ENCODE measurements around the gene KLHL29.
"Not testable (repeated sequence)": the region's sequence is repeated elsewhere in the genome, so short reads cannot be mapped to it uniquely, and the experiment has no call there.

Gene KLHL29

DNA sequence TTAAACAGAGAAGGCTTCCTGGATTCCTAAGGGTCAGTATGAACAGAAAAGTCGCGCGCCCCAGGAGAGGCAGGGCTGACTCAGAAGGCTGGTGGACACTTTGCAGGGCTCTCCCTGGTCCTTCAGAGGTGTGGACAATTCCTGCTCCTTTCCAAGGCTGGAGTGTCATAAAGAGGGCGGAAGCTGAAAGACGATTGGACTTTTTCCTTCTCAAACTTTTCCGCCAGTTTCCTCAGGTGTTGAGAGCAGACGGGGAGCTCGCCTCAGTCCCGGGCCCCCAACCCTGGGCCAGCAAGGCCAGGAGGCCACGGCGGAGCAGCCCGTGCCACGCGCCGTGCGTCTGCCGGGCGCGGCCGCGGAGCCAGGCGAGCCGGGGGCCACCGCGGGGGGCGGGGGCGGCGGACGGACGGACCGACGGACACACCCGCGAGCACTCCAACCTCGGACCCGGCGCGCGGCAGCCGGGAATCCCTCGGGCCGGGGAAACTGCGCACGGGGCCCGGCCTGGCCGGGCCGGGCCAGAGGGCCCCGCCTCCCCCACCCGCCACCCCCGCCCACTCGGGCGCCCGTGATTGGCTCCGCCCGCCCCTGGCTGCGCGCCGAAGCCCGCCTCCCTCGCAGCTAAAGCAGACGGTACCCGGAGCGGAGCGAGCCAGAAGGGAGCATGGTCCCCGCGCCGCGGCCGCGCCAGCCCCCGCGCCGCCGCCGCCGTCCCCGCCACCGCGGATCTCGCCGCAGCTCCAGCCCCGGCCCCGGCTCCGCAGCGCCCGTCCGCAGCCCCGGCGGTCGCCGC, at the start of gene KLHL29:
Gene KLHL29 (plus strand): TSS at position 629 of the 793 bp plus-strand sequence. CDS start 177,018 bp downstream, outside the sequence.
- Mint-ChIP-seq H3K4me1 (peaks cover 31% of the 10 kb centered on the region), H3K27ac (no peak within 1 kb of the TSS), H3K4me3 (peak within 1 kb of the TSS; percentile 67), H3K27me3 (peaks cover 59% of the 10 kb centered on the region), H3K36me3 (ENCODE audit: low read depth) (no peaks in the 10 kb centered on the region), H3K9me3 (no peaks in the 10 kb centered on the region)
- peak; percentile 64 for ATAC-seq
- peak; percentile 66 for DNase-seq

DNA sequence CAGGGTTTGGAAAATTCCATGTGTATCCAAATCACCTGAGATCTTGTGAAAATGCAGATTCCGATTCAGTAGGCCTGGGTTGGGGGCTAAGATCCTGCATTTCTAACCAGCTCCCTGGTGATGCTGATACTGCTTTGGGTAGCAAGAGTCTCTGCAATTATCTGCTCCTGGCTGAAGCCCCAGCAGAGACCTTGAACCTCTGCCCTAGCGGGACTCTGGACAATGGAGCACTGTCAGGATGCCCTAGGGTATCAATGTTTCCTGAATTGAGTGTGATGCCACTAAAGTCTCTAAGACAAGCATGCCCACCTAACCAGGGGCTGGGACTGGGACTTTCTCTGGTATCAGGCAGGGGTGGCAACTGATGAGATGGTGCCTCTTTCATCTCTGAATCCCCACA, 49.4 kb upstream of the KLHL29 start:
- DNase-seq (no peak), ATAC-seq (no peak)
- Mint-ChIP-seq H3K9me3 (no peaks in the 10 kb centered on the region), H3K27ac (no peak overlapping the region), H3K4me3 (no peak overlapping the region), H3K27me3 (peaks cover 7% of the 10 kb centered on the region), H3K36me3 (ENCODE audit: low read depth) (no peaks in the 10 kb centered on the region), H3K4me1 (no peaks in the 10 kb centered on the region)

DNA sequence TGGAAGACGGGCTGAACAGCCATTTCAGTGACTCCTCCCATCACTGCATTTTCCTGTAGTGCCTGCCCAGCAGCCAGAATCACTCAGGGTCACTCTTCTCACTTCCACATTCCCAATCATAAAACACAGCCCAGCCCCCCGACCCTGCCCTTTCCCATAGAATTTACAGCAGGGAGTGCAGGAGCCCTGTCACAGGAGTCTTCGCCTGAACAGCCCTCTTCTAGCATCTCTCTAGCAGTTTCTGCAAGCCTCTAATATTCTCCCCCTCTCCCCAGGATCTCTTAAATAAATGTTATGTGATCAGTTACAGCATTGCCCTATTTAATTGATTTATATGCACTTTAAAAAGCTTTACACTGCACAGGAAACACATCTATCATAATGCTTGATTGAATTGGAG, 42.9 kb upstream of the KLHL29 start:
- H3K27me3 Mint-ChIP-seq: peaks cover 4% of the 10 kb centered on the region
- H3K4me3 Mint-ChIP-seq: no peak overlapping the region
- no peaks in the 10 kb centered on the region for H3K4me1 Mint-ChIP-seq
- no peaks in the 10 kb centered on the region for H3K9me3 Mint-ChIP-seq
- no peak for DNase-seq
- no peaks in the 10 kb centered on the region for H3K36me3 Mint-ChIP-seq (ENCODE audit: low read depth)
- no peak overlapping the region for H3K27ac Mint-ChIP-seq
- ATAC-seq: no peak

DNA sequence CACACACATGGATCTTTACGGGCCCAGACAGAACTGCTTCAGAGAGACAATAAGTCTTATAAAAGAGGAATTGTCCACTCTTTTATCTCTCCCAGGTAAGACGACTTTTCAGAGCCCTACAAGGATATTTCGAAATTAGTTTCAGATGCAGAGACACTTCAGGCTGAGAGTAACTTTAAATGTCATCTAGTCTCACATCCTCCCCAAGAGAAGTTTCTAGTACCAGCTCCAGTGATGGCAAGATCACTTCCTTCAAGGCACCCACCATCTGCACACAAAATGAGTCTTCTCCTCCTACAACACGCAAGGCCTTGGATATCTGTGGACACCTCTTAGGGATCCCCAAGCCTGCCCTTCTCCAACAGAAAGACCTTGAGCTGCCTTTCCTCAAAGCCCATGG, 39.0 kb upstream of the KLHL29 start:
- DNase-seq: no peak
- H3K4me1 Mint-ChIP-seq: no peaks in the 10 kb centered on the region
- ATAC-seq: no peak
- H3K4me3 Mint-ChIP-seq: no peak overlapping the region
- H3K9me3 Mint-ChIP-seq: no peaks in the 10 kb centered on the region
- peaks cover 5% of the 10 kb centered on the region for H3K27me3 Mint-ChIP-seq
- no peaks in the 10 kb centered on the region for H3K36me3 Mint-ChIP-seq (ENCODE audit: low read depth)
- H3K27ac Mint-ChIP-seq: no peak overlapping the region

DNA sequence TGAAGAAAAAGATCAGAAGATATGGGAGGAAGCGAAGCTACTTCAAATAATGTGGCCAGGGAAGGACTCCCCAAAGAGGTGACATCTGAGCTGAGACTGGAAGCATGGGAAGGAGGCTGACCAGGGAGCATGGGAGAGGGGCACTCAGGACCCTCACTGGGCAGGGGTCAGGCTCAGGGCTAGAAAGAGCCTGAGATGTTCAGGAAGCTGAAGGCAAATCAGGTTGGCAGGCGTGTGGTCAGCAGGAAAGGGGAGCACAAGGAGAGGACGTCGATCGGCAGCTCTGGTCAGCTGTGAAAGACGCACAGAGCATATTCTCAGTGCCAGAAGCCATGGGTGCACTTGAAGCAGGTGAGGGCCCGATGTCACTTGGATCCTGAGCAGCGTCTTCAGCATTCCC, 38.2 kb upstream of the KLHL29 start:
- Mint-ChIP-seq H3K27me3 (peaks cover 4% of the 10 kb centered on the region), H3K4me3 (no peak overlapping the region), H3K36me3 (ENCODE audit: low read depth) (no peaks in the 10 kb centered on the region), H3K9me3 (no peaks in the 10 kb centered on the region), H3K4me1 (peaks cover 2% of the 10 kb centered on the region), H3K27ac (no peak overlapping the region)
- DNase-seq: no peak
- ATAC-seq: no peak

DNA sequence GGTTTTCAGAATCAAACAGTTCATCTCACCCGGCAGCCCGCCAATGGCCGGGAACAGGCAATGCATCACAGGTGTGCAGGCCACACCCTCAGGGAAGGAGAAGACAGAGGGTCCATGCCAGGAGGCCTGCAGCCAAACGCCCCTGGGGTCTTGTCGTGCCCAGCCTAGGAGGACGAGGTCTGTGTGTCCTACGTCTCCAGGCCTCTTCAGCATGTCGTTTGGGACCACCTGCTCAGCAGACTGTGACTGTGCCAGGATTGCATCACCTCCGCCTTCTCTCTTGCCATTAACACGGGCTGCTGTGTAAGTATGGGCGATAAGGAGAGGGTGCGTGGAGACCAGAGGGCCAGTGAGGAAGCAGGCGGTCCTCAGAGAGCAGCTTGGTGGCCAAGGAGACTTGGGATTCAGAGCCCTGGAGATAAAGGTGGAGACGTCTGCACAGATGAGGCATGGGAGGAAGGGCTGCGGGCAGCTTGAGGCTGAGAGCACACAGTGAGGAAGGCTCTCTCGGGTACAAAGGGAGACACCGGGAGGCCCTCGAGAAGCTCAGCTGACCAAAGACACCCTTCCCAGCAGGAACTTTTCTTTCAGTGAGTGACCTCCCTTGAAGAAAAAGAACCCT, 37.4 kb upstream of the KLHL29 start:
- no peak overlapping the region for H3K4me3 Mint-ChIP-seq
- H3K4me1 Mint-ChIP-seq: peaks cover 2% of the 10 kb centered on the region

DNA sequence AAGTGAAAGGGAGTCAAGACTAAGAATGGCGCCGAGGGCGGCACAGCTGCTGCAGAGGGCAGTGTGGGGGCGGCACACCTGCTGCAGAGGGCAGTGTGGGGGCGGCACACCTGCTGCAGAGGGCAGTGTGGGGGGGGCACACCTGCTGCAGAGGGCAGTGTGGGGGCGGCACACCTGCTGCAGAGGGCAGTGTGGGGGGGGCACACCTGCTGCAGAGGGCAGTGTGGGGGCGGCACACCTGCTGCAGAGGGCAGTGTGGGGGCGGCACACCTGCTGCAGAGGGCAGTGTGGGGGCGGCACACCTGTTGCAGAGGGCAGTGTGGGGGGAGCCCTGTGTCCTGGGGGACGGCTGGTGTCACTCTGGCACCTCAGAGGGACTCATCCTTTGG, 36.9 kb upstream of the KLHL29 start:
- H3K9me3 Mint-ChIP-seq; ATAC-seq; H3K4me3 Mint-ChIP-seq; H3K36me3 Mint-ChIP-seq (ENCODE audit: low read depth); H3K4me1 Mint-ChIP-seq; DNase-seq; H3K27ac Mint-ChIP-seq: not testable (repeated sequence)
- peaks cover 13% of the 10 kb centered on the region for H3K27me3 Mint-ChIP-seq

More for the DNA sequence above, 37.4 kb upstream of the KLHL29 start:
- no peak for ATAC-seq
- DNase-seq: no peak
- peaks cover 9% of the 10 kb centered on the region for H3K27me3 Mint-ChIP-seq
- H3K36me3 Mint-ChIP-seq (ENCODE audit: low read depth): no peaks in the 10 kb centered on the region
- H3K27ac Mint-ChIP-seq: no peak overlapping the region
- no peaks in the 10 kb centered on the region for H3K9me3 Mint-ChIP-seq

DNA sequence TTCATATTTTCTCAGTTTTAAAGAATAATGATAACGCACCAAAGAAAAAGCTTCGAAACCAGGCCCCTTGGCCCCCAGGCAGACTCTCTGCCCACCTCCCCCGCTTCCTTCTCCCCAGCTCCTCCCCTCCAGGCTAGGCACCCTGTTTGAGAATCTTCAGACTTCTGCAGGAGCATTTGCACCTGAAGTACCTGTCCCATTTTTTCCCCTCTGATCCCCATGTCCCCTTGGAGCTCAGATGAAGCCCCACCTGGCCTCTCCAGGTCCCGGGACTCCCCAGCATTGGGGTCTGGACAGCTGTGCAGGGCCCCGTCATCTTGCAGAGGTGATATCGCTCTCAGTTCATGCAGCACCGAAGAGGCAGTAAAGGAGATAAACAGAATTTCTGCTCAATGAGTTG, 35.5 kb upstream of the KLHL29 start:
- DNase-seq (no peak), ATAC-seq (no peak)
- H3K27me3 Mint-ChIP-seq: peaks cover 18% of the 10 kb centered on the region
- H3K9me3 Mint-ChIP-seq: no peaks in the 10 kb centered on the region
- no peak overlapping the region for H3K27ac Mint-ChIP-seq
- H3K36me3 Mint-ChIP-seq (ENCODE audit: low read depth): no peaks in the 10 kb centered on the region
- H3K4me1 Mint-ChIP-seq: peaks cover 2% of the 10 kb centered on the region
- H3K4me3 Mint-ChIP-seq: no peak overlapping the region

DNA sequence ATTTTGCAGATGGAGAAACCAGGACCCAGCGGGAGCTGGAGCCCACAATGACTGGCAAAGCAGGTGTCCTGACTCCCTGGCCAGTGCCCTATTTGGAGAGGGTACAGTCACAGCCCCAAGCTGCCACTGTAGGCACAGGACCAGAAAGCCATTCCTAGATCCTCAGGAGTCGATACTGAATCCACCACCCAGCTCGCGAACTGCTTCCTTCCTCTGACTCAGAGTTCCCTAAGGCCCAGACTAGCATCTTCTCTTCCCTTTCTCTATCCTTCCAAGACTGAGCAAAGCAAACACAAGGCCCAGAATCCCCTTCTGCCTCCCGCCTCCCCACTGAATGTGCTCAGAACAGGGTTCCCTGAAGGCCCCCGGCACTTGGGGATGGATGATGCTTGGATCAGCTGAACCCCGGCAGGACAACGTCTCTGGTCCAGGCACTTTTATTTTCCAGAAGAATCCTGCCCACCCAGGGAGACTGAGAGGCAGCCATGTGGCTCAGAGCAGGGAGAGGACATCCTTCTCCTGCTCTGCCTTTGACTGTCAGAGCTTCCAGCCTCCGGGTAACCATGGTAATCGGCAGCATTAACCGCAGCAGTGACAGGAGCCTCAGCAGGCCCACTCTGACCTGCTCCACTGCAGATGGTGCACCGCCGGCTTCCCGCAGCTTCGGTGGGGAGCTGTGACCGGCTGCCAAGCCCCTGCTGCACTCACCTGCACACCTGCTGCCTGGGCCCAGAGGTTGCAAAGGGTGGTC, 34.8 kb upstream of the KLHL29 start:
- no peak overlapping the region for H3K4me3 Mint-ChIP-seq

DNA sequence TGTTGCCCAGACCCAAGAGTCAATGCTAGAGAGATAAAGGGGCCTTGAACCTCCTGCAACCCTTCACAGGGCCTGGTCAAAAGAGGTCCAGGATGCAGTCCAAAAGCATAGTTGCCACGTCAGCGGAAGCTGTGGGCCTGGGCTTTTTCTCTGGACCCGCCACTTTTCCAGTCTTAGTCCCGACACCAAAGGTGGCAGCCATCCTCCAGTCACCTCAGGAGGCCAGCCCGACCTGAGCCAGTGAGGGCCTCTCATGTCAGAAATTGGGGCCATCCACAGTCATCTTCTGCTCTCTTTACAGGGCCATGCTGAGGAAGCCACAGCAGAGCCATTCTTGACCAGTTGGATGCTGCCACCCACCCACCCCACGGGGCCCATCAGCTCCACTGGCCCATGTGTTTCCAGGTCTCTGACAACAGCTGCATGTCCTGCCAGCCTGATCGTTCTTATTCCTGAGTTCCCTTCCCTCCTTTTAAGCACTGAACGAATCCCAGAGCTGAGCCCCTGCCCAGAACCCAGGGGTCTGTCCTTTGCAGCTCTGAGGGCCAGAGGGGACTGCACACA, 34.1 kb upstream of the KLHL29 start:
- H3K4me1 Mint-ChIP-seq: peaks cover 2% of the 10 kb centered on the region
- no peak overlapping the region for H3K4me3 Mint-ChIP-seq
- DNase-seq (no peak), ATAC-seq (no peak)
- H3K27me3 Mint-ChIP-seq: peaks cover 18% of the 10 kb centered on the region
- no peaks in the 10 kb centered on the region for H3K9me3 Mint-ChIP-seq
- H3K27ac Mint-ChIP-seq: no peak overlapping the region
- no peaks in the 10 kb centered on the region for H3K36me3 Mint-ChIP-seq (ENCODE audit: low read depth)

More for the DNA sequence above, 34.8 kb upstream of the KLHL29 start:
- Mint-ChIP-seq H3K9me3 (no peaks in the 10 kb centered on the region), H3K4me1 (peaks cover 2% of the 10 kb centered on the region), H3K27me3 (peaks cover 18% of the 10 kb centered on the region), H3K27ac (no peak overlapping the region), H3K36me3 (ENCODE audit: low read depth) (no peaks in the 10 kb centered on the region)
- DNase-seq: no peak
- no peak for ATAC-seq

DNA sequence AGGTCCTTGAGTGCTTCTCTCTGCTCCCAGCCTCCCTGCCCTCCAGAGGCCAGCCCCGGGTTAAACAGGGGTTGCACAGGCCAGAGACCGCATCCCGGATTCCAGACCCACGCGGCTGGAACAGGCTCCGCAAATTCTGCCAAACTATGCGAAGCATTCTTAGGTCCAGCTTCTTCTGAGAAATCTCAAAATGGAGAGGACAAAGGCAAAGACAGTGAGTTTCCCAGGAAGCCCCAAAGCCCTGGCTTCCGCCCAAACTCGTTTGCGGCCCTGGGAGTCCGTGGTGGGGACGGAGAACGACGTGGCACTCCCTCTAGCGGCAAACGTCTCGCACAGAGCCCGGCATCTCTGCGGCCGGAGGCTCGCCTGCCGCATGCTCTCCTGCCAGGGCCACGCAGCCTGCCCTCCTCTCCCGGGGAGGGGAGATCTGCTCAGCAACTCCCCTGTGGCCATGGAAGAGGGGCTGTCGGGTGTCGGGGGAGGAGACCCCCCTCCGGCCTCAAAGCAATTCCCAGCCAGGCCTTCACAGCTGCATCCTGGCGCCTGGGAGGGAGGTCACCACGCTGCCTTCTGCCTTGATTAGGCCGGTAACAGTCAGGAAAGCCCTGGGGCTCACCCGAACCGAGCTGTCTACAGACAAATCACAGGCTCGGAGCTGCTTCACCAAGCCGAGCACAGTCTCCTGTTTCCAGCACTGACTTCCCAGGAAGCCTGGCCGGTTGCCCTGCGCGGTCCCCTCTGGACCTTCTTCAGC, 33.4 kb upstream of the KLHL29 start:
- Mint-ChIP-seq H3K27me3 (peaks cover 18% of the 10 kb centered on the region), H3K36me3 (ENCODE audit: low read depth) (no peaks in the 10 kb centered on the region), H3K27ac (no peak overlapping the region), H3K4me3 (no peak overlapping the region), H3K4me1 (peaks cover 2% of the 10 kb centered on the region), H3K9me3 (no peaks in the 10 kb centered on the region)
- peak; percentile 72 for DNase-seq
- peak; percentile 84 for ATAC-seq

DNA sequence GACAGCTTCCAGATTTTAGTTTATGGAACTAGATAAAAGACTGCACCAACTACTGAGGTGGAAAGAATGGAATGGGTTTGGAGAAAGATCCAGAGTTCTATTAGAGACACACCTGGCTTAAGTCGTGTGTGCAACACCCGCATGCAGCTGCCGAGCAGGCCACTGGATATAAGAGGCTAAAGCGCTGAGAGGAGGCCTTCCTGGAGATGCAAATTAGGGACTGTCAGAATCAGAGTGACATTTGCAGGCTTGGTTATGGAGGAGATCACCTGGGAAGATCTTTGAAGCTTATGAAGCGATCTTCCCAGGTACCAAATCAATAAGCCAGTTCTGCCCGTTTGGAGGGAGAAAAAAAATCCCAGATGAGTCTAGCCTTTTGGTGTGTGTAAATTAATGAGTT, 30.4 kb upstream of the KLHL29 start:
- H3K36me3 Mint-ChIP-seq (ENCODE audit: low read depth): no peaks in the 10 kb centered on the region
- ATAC-seq (no peak), DNase-seq (no peak)
- peaks cover 16% of the 10 kb centered on the region for H3K27me3 Mint-ChIP-seq
- H3K27ac Mint-ChIP-seq: no peak overlapping the region
- H3K9me3 Mint-ChIP-seq: no peaks in the 10 kb centered on the region
- peaks cover 2% of the 10 kb centered on the region for H3K4me1 Mint-ChIP-seq
- no peak overlapping the region for H3K4me3 Mint-ChIP-seq

DNA sequence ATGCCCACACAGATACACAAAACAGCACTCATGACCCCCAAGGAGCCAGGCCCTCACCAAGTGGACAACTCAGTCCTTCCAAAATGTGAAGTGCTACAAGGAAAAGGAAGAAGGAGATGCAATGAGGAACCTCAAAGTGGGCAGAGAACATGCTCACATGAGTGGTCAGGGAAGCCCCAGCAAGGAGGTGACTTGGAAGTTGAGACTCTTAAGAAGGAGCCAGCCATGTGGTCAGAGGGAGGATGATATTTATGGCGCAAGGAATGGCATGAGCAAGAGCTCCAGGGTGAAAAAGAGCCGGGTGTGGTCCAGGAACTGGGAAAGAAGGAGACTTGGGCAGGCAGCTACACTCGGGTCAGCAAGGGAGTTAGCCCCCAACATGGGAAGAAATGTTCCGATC, 30.0 kb upstream of the KLHL29 start:
- ATAC-seq (no peak), DNase-seq (no peak)
- Mint-ChIP-seq H3K27me3 (peaks cover 16% of the 10 kb centered on the region), H3K9me3 (no peaks in the 10 kb centered on the region), H3K27ac (no peak overlapping the region), H3K4me3 (no peak overlapping the region), H3K36me3 (ENCODE audit: low read depth) (no peaks in the 10 kb centered on the region), H3K4me1 (peaks cover 2% of the 10 kb centered on the region)

DNA sequence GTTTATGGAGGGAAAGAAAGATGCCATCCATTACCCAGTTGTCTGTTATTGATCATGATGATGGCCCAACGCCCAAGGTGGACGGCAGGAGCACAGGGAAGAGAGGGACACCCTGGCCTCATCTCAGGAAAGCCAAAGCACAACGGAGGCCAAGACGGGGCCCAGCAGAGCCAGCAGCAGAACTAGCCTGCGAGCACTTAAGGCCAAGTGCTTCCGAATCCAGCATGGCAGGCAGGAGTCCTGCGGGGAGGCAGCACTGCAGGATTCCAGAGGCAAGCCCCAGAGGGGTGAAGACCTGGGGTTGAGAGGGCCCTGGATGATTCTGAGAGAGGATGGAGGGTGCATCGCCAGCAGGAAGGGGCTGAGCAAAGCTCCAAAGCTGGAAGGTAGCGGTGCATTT, 28.3 kb upstream of the KLHL29 start:
- DNase-seq: no peak
- no peak overlapping the region for H3K4me3 Mint-ChIP-seq
- no peak overlapping the region for H3K27ac Mint-ChIP-seq
- no peaks in the 10 kb centered on the region for H3K9me3 Mint-ChIP-seq
- H3K27me3 Mint-ChIP-seq: peaks cover 20% of the 10 kb centered on the region
- ATAC-seq: no peak
- H3K36me3 Mint-ChIP-seq (ENCODE audit: low read depth): no peaks in the 10 kb centered on the region
- no peaks in the 10 kb centered on the region for H3K4me1 Mint-ChIP-seq
